MM.1S (cell line): Measurements from ENCODE around the gene CUEDC2.

ENCODE experiments used
- DNase-seq: peaks from one replicate; pipeline ENCODE4 v3.0.0-alpha.2; 2015
- H2AFZ ChIP-seq: fragments of 300-600 bp; sonication (generic); 2 replicates; pipeline ENCODE4 v1.6.0; 2016; ENCODE audit warnings: antibody characterized with exemption, low read length
- H3F3A ChIP-seq: fragments of 300-600 bp; sonication (generic); 2 replicates; pipeline ENCODE4 v1.6.1; 2016; ENCODE audit warnings: mild to moderate bottlenecking, antibody characterized with exemption, low read length, moderate library complexity, mixed read lengths; ENCODE audit not compliant: insufficient read depth
- H3K27ac ChIP-seq: fragments of 300-600 bp; sonication (generic); 2 replicates; pipeline ENCODE4 v1.5.1; 2016; ENCODE audit warnings: mild to moderate bottlenecking, low read length
- H3K27me3 ChIP-seq: fragments of 300-600 bp; sonication (generic); replicated peaks from 2 replicates; pipeline ENCODE4 v1.6.0; 2016; ENCODE audit warnings: low read length; ENCODE audit not compliant: insufficient read depth
- H3K36me3 ChIP-seq: fragments of 300-600 bp; sonication (generic); replicated peaks from 2 replicates; pipeline ENCODE4 v1.6.1; 2016; ENCODE audit warnings: mild to moderate bottlenecking, low read length, mixed read lengths; ENCODE audit not compliant: insufficient read depth
- H3K4me1 ChIP-seq: fragments of 300-600 bp; sonication (generic); 2 replicates; pipeline ENCODE4 v1.6.1; 2016; ENCODE audit warnings: low read length, mixed read lengths
- H3K4me2 ChIP-seq: fragments of 300-600 bp; sonication (generic); 2 replicates; pipeline ENCODE4 v1.6.0; 2016; ENCODE audit warnings: low read depth, low read length
- H3K4me3 ChIP-seq: fragments of 300-600 bp; sonication (generic); 2 replicates; pipeline ENCODE4 v1.5.1; 2016; ENCODE audit warnings: low read length, mixed read lengths
- H3K79me2 ChIP-seq: fragments of 300-600 bp; sonication (generic); 2 replicates; pipeline ENCODE4 v1.6.1; 2016; ENCODE audit warnings: mixed run types, low read length, mixed read lengths
- H3K9ac ChIP-seq: fragments of 300-600 bp; sonication (generic); 2 replicates; pipeline ENCODE4 v1.6.1; 2016; ENCODE audit warnings: low read length, mixed read lengths
- H3K9me2 ChIP-seq: fragments of 300-600 bp; sonication (generic); replicated peaks from 2 replicates; pipeline ENCODE4 v1.6.1; 2016; ENCODE audit warnings: mild to moderate bottlenecking, low read length, mixed read lengths; ENCODE audit not compliant: insufficient read depth
- H3K9me3 ChIP-seq: fragments of 300-600 bp; sonication (generic); replicated peaks from 2 replicates; pipeline ENCODE4 v1.6.1; 2016; ENCODE audit warnings: mild to moderate bottlenecking, low read length, mixed read lengths; ENCODE audit not compliant: insufficient read depth
- H4K20me1 ChIP-seq: fragments of 300-600 bp; sonication (generic); 2 replicates; pipeline ENCODE4 v1.6.1; 2016; ENCODE audit warnings: mild to moderate bottlenecking, low read length, moderate library complexity, mixed read lengths; ENCODE audit not compliant: insufficient read depth
- EZH2 ChIP-seq: fragments of 300-600 bp; sonication (generic); optimal IDR thresholded peaks from 2 replicates; pipeline ENCODE3; 2017; ENCODE audit warnings: low read depth, mild to moderate bottlenecking, antibody characterized with exemption, low read length, mixed read lengths
- EZH2phosphoT487 ChIP-seq: fragments of 300-600 bp; sonication (generic); IDR thresholded peaks from 2 replicates; pipeline ENCODE4 v1.6.1; 2018; ENCODE audit warnings: antibody characterized with exemption, low read length
- TF ChIP-seq, protein P1 (sequence below): fragments of 300-600 bp; sonication (generic); IDR thresholded peaks from 2 replicates; pipeline ENCODE4 v1.5.1; 2016; ENCODE audit warnings: antibody characterized with exemption, low read length, mixed read lengths

The CUEDC2 gene

DNA sequence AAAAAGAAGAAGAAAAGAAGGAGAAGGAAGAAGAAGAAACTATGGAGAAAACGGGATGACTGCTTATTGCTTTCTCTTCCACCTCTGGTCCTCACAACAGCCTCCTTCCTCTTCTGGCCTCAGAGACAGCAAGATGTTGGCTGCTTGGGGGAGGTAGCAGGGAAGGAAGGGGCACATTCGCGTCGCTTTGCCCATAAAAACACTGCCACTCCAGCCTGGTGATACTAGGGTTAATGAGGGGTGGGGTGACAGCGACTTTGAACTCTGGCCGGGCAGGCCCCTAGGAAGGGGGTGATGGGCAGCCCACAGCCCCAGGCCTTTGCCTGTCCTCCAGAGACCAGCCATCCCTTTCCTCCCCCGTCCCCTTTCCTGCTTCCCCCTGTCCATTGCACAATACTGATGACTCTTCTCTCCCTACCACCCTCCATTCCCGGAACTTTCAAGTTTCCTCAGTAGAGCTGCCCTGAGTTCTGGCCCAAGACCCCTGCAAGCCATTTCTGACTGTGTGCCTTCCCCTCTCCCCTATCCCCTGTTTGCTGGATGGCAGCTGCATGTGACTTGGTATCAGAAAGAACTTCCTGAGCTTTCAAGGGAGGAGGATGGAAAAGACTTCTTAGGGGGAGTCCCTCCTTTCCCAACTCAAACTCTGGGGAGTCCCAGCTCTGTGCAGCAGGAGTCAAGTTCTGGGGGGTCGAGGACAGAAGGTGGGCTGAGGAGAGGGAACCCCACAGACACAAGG is 2.2 kb upstream of the CUEDC2 start:
- Histone ChIP-seq H3K4me3 (no peak overlapping the region), H3K4me1 (peaks cover 11% of the 10 kb centered on the region; the same call in 1 of the 2 replicates), H3K36me3 (no peaks in the 10 kb centered on the region), H3K9me3 (no peaks in the 10 kb centered on the region), H3K79me2 (peaks cover 16% of the 10 kb centered on the region), H4K20me1 (no peaks in the 10 kb centered on the region), H3K27me3 (peaks cover 19% of the 10 kb centered on the region), H3K4me2 (no peak overlapping the region), H2AFZ (no peak overlapping the region), H3K27ac (no peak overlapping the region), H3F3A (peaks cover 10% of the 10 kb centered on the region; the same call in 1 of the 2 replicates), H3K9me2 (no peaks in the 10 kb centered on the region), H3K9ac (no peak overlapping the region)
- TF ChIP-seq, protein P1, sequence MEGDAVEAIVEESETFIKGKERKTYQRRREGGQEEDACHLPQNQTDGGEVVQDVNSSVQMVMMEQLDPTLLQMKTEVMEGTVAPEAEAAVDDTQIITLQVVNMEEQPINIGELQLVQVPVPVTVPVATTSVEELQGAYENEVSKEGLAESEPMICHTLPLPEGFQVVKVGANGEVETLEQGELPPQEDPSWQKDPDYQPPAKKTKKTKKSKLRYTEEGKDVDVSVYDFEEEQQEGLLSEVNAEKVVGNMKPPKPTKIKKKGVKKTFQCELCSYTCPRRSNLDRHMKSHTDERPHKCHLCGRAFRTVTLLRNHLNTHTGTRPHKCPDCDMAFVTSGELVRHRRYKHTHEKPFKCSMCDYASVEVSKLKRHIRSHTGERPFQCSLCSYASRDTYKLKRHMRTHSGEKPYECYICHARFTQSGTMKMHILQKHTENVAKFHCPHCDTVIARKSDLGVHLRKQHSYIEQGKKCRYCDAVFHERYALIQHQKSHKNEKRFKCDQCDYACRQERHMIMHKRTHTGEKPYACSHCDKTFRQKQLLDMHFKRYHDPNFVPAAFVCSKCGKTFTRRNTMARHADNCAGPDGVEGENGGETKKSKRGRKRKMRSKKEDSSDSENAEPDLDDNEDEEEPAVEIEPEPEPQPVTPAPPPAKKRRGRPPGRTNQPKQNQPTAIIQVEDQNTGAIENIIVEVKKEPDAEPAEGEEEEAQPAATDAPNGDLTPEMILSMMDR = no peak
- TF ChIP-seq EZH2 (no peak), EZH2phosphoT487 (no peak)
- no peak for DNase-seq

DNA sequence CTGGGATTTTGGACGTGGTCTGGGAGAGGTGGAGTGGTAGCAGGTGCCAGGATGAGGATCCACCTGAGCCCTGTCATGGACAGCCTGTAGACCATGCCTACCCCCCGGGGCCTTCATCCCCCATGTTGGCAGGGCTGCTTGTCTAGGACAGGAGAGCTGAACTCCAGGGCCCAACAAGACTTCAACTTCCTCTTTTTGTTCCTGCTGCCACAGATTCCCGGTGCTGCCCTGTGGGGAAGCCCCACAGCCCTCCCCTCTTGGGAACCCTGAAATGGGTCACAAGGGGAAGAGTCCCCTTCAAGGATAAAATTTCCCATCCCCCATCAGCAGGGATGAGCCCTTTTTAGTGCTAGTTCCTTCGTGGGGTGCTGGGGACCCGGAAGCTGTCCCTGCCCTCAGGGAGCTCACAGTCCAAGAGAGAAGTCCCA is 1.3 kb upstream of the CUEDC2 start:
- Histone ChIP-seq H3K9me2 (no peaks in the 10 kb centered on the region), H3K4me2 (peak overlapping the region; percentile 79; the same call in 1 of the 2 replicates), H3K36me3 (no peaks in the 10 kb centered on the region), H3K4me1 (peaks cover 11% of the 10 kb centered on the region; the same call in 1 of the 2 replicates), H3K4me3 (no peak overlapping the region), H3K79me2 (peaks cover 16% of the 10 kb centered on the region), H3K27ac (no peak overlapping the region), H3K9ac (no peak overlapping the region), H3F3A (peaks cover 10% of the 10 kb centered on the region; the same call in 1 of the 2 replicates), H3K9me3 (no peaks in the 10 kb centered on the region), H3K27me3 (peaks cover 19% of the 10 kb centered on the region), H4K20me1 (no peaks in the 10 kb centered on the region), H2AFZ (no peak overlapping the region)
- TF ChIP-seq EZH2 (no peak), EZH2phosphoT487 (no peak)
- TF ChIP-seq, protein P1 = no peak
- no peak for DNase-seq

DNA sequence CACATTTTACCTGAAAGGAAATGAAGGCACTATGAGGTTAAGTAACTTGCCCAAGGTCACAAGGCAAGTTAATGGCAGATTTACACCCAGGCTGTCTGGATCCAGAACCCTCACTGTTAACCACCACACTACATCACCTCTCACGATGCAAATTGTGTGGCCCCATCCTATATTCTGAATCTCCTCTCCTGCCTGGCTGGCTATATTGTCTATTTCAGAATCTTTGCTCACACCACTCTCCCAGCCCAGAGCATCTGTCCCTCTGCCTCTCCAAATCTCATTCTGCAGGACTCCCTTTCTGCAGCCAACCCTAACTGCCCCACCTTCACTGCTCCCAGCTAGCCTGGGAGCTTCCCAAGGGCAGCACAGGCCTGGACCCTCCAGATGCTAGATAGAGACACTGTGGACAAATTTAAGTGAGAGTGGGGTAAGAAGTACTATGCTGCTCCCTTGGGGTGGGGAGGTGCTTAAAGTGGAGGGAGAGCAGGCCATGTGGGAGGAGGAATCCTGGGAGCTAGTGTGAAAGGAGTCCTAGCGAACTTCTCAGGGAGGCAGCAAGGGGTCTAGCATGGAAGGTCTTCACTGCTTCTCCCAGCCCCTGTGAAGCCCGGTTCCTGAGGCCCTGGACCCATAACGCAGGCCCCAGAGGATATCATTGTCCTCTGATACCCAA is 786 bp downstream of the CUEDC2 start:
- Histone ChIP-seq H3K4me2 (peak overlapping the region; percentile 79), H3K79me2 (peaks cover 16% of the 10 kb centered on the region), H2AFZ (peak overlapping the region; percentile 93), H3K9me2 (no peaks in the 10 kb centered on the region), H3K36me3 (no peaks in the 10 kb centered on the region), H3F3A (peaks cover 10% of the 10 kb centered on the region; the same call in 1 of the 2 replicates), H3K9me3 (no peaks in the 10 kb centered on the region), H3K9ac (peak overlapping the region; percentile 86), H3K27ac (peak overlapping the region; percentile 15; the same call in 1 of the 2 replicates), H4K20me1 (no peaks in the 10 kb centered on the region), H3K4me3 (peak overlapping the region; percentile 97), H3K27me3 (peaks cover 19% of the 10 kb centered on the region), H3K4me1 (peaks cover 11% of the 10 kb centered on the region; the same call in 1 of the 2 replicates)
- DNase-seq = peak; percentile 24
- TF ChIP-seq, protein P1 = no peak
- TF ChIP-seq EZH2phosphoT487 = no peak
- TF ChIP-seq EZH2 = no peak
